ENCODE data around the gene OCA2.
"Not testable (repeated sequence)": the region's sequence is repeated elsewhere in the genome, so short reads cannot be mapped to it uniquely, and the experiment has no call there.

The OCA2 gene
- total RNA-seq: 0 to 2.3 (median 0) reads per million in 17 experiments

DNA sequence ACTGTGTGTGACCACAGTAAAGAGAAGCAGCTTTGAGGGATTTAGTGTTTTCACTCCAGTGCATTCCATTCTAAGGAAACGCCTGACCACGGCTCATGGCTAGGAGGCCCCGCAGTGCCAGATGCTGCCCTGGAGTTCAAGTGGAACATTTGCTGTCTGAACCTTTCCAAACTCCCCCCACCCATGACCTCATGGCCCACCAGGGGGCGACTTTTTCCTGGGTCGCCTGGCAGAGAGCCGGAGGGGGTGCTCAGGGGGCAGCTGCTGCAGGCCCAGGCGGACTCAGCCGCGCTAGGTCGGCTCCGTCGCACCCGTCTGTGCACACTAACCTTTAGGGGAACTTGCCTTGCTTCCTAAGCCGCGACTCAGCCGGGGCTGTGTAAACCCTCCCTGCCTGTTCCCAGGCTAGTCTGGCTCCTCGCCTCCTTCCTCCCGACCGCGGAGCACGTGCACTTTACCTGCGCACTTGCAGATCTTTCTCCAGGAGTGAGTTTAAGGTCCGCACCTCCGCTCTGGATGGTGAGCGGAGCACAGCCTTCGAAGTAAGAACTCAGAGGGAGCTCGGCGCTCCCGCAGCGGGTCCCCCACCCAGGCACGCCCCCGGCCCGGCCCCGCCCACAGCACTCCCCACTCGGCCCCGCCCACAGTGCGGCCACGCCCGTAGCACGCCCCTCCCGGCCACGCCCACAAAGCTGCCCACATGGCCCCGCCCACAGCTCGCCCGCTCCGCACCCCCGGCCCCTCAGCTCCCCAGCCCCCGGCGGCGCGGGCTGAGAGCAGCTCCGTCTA lies at the start of gene OCA2:
TSS of gene OCA2 (minus strand) at position 550 of the 789 bp plus-strand sequence. CDS start 17,441 bp downstream, outside the sequence.
- peak; percentile 24 to 60 (median 48) for DNase-seq

DNA sequence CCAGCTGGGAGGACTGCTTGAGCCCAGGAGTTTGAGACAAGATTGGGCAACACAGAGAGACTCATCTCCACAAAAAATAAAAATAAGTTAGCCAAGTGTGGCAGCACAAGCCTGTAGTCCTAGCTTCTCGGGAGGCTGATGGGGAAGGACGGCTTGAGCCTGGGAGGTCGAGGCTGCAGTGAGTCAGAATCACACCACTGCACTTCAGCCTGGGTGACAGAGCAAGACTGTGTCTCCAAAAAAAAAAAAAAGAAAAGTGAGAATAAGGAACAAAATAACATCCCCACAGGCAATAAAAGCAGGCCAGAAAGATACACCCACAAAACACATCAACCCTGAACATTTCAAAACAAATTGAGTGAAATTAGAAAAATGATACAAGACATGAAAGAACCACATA lies 48.7 kb upstream of the OCA2 start:
- peak; percentile 65 to 83 (median 79) for DNase-seq

DNA sequence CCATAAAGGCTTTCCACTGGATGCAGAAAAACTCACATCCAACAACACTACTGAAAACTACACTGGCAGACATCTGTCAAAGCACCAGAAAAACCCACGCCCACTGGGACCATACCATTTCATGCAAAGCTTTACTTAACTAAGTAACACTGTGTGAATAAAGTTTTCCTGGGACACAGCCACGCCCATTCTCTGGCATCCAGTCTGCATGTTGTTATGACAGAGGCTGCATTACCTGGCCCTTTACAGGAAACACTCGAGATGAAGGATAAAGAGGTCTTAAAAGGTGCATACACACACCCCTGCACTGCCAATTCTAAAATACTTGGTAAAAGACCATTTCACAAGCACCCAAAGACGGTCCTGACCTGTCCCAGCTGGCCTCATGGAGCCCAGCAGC lies 46.3 kb upstream of the OCA2 start:
- DNase-seq: not testable (repeated sequence)

DNA sequence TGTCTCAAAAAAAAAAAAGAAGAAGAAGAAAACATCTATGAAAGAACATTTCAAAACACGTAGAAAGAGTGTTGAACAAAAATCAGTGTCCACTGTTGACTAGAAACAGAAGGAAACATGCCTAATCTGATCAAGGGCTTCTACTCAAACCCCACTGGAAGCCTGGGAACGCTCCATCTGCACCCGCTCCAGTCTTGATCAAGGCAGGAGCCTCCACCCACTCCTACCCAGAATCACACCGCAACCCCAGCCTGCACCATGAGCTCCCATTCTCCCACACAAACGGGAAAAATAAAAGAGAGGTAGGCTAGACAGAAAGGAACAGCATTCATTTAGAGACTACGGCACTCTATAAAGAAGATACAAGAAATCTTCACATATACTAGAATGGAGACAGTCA lies 40.9 kb upstream of the OCA2 start:
- no peak for DNase-seq

DNA sequence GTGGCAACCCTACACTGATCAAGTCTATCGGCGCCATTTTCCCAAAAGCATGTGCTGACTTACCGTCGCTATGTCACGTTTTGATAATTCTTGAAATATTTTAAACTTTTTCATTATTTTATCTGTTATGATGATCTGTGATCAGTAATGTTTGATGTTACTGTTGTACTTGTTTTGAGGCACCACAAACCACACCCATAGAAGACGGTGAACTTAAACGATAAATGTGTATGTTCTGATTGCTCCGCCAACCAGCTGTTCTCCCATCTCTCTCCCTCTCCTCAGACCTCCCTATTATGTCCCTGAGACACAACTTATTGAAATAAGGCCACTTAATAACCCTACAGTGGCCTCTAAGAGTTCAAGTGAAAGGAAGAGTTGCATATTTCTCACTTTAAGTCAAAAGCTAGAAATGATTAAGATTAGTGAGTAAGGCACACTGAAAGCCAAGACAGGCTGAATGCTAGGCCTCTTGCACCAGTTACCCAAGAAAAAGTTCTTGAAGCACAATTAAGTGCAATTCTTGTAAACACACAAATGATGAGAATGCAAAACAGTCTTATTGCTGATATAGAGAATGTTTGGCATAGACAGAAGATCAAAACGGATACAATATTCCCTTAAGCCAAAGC lies 38.4 kb upstream of the OCA2 start:
- not testable (repeated sequence) for DNase-seq

DNA sequence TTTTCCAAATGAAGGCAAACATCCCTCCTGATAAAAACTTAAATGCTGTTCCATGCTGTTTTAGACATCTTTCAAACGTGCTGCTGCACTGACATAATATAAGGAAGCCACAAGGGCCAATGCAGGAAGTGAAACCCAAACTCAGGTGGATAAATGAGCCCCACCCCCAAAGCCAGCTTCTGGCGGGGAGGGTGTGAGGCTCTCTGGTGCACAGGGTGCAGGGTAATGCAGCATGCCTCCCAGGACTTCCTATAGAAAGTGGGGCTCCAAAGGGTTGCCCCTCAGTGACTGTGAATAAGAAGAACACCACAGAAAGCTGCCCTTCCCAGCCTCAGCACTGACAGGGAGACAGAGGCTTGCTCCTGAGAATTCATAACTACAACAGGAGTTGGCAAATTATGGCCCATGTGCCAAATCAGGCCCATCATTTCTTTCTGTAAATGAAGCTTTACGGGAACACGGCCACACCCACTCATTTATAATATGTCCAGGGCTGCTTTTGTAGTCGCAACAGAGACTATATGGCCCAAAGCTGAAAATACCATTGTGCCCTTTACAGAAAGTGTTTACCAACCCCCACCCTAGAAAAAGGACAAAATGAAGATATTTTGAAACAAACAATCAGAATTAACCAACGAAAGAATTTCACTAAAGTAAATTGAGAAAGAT lies 37.3 kb upstream of the OCA2 start:
- DNase-seq: not testable (repeated sequence)

DNA sequence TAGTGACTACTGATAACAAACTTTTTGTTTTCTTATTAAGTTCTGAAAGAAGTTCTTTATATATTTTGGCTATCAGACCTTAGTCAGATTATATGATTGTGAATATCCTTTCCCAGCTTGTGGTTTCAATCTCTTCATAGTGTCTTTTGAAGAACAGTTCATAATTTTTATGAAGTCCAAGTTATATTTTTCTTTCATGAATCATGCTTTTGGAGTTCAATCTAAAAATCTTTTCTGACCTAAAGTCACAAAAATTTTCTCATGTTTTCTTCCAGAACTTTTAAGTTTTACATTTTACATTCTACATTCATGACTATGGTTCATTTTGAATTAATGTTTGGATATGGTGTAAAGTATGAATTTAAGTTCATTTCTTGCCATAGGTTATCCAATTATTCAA lies 34.2 kb upstream of the OCA2 start:
- no peak for DNase-seq

DNA sequence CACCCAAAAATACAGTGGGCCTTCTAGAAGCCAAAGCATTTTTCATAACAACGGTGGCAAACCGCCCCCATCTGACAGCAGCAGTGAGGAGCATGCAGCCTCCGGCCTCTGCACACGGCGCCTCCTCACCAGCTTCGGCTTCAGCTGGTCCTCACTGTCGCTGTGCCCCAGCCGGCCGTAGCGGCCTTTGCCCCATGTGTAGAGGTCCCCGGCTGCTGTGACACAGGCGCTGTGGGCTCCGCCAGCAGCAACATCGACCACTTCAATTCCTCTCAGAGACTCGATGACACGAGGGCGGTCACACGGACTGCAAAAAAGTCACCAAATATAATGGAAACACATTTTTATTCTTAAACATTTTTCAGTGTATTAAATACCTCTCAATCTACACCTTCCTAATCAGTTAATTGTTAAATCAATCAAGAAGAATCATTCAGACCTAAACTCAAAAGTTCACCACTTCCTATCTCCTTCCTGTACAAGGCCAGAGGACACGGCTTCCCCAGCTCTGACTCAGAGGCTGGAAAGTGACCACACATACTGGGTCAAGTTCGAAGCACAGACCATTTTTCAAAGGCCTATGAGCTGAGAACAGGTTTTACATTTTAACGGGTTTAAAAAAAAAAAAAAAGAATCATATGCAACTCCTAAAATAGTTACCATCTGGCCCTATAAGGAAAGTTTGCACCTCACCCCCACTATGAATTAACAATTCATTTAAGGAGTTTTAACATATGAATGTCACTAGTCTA lies 33.6 kb upstream of the OCA2 start:
- no peak for DNase-seq

DNA sequence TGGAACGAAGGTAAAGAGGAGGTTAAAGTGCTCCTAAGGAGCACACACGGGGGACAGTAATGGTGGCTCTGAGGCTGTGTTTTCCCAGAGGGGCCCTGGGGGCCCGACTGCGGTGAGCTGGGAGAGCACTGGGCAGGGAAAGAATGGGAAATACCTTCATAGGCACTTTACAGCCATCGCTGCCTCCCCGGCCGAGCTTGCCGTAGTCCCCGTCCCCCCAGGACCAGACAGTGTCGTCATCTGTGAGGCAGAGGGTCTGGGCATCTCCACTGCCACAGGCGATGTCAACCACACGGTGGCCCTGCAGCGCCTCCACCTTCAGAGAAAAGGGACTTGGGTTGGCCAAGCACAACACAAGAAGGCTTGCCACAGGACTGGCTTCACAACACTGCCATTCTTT lies 32.8 kb upstream of the OCA2 start:
- DNase-seq: no peak

DNA sequence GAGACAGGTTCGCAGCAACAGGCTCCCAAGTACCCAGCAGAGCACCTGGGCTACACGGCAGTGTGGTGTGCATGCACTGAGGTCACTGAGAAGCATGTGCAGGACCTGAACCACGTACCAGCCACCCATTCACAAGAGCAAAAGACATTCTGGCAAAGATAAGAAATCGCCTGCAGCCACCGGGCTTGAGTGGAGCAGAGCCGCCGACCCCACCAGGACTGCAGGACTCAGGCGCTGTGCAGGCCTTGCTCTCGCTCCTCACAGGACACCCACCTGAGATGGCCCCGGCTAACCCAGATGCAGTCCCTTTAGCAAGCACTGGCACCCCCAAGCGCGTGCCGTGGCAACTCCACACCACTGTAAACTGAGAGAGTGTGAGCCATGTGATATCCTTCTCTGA lies 32.3 kb upstream of the OCA2 start:
- DNase-seq: no peak

DNA sequence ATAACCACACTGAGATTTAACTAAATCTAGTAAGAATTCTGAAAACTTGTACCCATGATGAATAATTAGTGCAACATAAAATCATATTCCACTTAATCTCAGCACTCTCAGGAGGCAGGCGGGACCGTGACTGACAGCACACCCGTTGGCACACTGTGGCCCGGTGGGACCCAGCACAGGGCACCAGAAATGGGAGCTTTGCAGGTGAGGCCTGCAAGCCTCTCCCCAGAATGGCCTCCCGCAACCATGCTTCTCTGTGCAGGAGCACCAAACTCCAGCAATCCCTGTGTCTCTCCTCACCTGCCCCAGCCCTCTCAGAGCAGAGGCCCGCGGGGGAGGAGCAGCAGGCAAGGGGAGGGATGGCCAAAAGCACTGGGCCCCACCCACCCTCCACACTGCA lies 31.5 kb upstream of the OCA2 start:
- DNase-seq: no peak

DNA sequence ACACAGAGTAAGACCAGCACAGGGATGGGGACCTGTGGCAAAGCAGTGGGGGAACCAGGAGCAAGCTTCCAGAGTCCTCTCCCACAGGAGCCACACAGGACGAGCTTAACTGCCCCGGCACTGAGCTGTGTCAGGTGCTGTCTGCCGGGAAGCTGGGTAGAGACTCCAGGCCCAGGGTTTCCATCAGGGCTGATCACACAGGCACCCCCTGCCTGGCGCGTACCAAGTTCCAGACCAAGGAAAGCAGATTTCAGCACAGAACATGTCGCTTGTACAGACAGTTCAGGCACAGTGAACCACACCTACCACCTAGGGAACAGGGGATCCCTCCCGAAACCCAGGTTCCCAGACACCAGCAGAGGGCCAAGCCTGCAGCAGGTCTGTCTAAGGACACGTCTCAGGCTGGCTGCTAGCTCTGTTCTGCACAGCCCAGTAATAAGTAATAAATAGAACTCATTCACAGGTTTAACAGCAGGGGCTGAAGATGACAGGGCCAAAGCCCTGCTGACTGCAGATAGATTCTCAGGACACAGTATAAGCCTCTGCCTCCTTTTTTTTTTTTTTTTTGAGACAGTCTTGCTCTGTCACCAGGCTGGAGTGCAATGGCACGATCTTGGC lies 30.2 kb upstream of the OCA2 start:
- no peak for DNase-seq

DNA sequence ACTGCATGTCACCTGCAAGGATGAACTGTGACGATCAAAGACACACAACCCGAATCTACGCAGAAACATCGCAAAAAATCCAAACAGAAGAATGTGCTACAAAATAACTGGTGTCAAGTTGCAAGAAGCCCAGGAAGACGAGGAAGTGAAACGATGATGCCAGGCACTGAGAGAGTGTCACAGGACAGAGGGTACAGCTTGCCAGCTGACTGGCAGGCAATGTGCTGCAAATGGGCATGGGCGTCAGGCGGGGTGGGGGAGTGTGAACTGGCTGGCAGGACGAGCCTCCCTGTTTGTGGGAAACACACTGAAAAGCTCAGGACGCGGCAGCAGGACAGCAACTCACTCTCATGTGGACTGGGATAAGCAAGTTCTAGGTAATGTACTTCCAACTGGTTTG lies 28.9 kb upstream of the OCA2 start:
- DNase-seq: peak; percentile 84 to 90 (median 90)

DNA sequence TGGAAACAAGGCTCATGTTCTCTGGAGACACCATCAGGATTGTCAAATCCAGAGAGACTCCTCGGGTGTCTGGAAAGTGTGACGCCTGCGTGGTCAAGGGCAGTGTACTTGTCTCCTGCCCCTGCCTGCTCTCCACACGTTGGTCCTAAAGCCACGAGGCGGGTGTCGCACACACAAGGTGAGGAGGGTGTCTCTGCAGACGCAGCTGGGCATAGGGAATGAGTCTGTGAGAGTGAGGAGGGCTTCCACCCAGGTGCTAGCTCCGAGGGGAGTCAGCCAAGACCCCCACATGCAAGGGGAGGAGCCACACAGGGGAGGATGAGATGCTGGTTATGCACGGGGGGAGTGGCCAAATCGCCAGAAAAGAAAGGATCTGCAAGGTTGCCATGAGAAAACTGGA lies 27.9 kb upstream of the OCA2 start:
- DNase-seq: no peak

DNA sequence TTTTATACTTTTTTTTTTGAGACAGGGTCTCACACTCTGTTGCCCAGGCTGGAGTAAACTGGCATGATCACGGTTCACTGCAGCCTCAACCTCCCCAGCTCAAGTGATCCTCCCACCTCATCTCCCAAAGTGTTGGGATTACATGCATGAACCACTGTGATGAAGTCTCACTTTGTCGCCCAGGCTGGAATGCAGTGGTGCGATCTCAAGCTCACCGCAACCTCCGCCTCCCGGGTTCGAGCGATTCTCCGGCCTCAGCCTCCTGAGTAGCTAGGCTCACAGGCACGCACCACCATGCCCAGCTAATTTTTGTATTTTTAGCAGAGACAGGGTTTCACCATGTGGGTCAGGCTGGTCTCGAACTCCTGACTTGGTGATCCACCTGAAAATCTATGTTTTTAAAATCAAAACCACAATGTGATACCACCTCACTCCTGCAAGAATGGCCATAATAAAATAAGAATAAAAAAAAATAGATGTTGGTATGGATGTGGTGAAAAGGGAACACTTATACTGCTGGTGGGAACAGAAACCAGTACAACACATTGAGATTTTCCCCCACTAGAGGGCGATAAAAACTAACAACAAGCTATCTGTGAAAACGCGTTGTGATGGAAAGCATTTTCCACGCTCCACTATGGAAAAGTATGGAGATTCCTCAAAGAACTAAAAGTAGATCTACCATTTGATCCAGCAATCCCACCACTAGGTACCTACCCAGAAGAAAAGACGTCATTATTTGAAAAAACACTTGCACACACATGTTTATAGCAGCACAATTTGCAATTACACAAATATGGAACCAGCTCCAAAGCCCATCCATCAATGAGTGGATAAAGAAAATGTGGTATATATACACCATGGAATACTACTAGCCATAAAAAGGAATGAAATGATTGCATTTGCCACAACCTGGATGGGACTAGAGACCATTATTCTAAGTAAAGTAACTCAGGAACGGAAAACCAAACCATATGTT lies 26.8 kb upstream of the OCA2 start:
- peak; percentile 71 to 85 (median 75) for DNase-seq

DNA sequence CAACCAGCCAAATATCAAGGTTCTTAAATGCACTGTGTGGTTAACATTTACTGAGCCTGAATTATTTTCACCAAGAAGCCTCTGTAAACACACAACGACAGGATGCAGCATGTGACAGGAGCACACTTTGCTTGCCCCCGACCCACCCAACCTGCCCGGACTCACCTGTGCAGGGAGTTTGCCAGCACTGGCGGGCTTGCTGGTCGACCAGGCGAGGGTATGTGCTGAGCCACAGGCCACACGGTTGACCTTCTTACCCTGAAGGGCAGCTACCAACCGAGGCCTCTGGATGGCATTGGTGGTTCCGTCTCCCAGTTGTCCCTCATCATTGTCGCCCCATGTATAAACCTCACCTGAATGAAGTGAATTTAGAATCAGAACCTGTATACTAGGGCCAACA lies 25.7 kb upstream of the OCA2 start:
- no peak for DNase-seq

DNA sequence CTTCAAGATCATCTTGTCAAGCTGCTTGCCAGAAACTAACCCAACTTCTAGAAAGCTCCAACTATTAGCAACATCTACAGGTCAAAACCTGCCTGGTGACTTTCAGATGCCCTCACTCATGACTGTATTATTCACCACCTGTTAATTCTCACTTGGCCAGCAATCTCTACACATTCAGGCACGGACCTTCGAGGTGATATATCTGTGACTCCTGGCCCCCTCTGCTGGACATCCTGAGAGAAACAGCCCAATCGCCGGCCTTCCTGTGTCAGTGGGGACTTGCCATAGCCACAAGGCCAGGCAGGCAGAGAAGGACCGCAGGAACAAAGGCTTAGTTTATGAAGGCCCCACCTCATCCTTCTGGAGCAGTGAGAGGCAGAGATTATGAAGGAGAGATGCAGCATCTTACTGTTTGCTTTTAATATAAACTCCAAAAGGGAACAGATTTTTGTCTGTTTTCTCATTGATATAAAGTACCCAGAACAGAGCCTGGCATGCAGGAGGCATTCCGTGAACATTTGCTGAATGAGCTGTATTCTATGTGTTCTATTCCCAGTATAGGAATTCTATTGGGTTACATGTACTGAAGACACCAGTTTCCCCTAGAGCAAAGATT lies 24.4 kb upstream of the OCA2 start:
- DNase-seq: peak; percentile 54 to 68 (median 67)

DNA sequence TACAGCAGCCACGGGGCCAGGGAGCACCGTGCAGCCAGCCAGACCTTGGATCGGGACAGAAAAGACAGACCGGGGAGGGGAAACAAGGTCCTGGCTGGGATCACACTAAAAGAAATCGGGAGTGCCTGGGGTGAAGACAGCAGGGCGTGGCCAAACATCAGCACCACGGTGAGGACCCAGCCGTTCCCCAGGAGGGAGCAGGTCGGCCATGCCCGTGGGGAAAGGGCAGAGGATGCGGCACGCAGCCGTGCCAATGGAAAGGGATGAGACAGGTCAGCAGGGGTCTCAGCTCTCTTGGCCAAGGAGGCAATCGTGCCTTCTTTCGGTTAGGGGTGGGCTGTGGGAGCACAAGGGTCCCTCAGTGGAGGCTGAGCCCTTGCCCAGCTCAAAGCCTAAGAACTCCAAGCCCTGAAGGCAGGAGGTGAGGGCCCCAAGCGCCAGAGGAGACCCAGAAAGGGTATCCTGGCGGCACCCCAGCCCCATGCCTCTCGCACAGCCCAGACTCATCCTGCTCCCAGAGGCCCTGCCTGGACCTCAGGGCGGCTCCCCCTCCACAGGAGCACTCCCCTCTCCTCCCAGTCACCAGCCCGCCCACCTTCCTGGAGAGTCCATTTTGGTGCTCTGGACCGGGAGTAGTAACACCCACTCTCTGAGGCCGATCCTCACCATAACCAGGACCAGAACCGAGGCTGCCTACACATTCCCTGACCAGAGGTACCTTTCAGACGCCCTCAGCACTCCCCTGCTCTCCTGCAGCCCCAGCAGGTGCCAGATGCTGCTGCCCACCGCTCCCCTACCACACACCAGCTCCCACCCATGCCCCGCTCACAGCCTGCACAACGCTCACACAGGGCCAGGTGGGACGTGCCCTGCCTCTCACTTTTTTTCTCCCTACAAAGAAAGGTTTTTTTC lies 23.2 kb upstream of the OCA2 start:
- no peak for DNase-seq

DNA sequence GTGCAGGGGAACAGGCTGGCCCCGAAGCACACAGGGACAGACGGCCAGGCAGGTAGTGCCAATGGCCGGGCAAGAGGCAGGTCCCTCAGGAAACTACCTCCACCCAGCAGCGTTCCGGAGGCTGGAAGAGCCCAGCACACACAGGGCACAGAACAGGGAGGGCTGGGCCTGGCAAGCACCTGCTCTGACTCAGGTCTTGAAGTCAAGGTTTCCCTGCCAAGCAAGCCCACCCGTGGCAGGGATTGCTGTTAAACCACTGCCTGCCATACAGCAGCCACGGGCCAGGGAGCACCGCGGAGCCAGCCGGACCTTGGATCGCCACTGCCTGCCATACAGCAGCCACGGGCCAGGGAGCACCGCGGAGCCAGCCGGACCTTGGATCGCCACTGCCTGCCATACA lies 22.5 kb upstream of the OCA2 start:
- not testable (repeated sequence) for DNase-seq

DNA sequence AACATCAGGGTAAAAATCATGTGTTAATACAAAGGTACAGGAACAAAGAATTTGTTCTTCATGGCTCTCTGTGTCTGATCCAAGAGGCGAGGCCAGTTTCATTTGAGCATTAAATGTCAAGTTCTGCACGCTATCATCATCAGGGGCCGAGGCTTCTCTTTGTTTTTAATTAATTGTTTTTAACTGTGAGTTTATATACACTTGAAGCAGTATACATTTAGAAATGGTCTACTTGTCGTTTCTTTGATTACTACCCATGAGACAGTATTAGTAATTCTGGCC lies 21.2 kb upstream of the OCA2 start:
- DNase-seq: no peak
